Lung (tissue), 12 donors: ENCODE results near the gene TDRKH. TPM values are rescaled to one million over a fixed set of nuclear protein-coding genes. Genes with fewer than 3 reads are reported as not detected.

Source experiments
- ATAC-seq: fragments of 200-7000 bp; cut with Tn5 transposase; one replicate; pipeline ENCODE4 v1.9.1; 2020; ENCODE audit warnings: moderate number of reproducible peaks; ENCODE audit not compliant: insufficient read depth, low FRiP score
- DNase-seq, 3 donors: peaks; one replicate each; pipeline ENCODE4 v3.0.0-alpha.2; 2013 to 2017
- H3K27ac ChIP-seq, 2 donors: one replicate each; pipeline ENCODE4 v1.5.1; 2013; ENCODE audit warnings: mild to moderate bottlenecking in 2 of 2, moderate library complexity in 2 of 2, control low read depth in 1 of 2, inconsistent platforms in 1 of 2, low read depth in 1 of 2, low read length in 1 of 2
- H3K27me3 ChIP-seq, 3 donors: one replicate each; pipeline ENCODE4 v1.5.1; 2013; ENCODE audit warnings: low read length in 2 of 3; ENCODE audit not compliant: control insufficient read depth in 3 of 3, insufficient read depth in 3 of 3
- H3K36me3 ChIP-seq, 4 donors: one replicate each; pipeline ENCODE4 v1.5.1; 2013; ENCODE audit warnings: low read length in 4 of 4, mild to moderate bottlenecking in 1 of 4, moderate library complexity in 1 of 4; ENCODE audit not compliant: control insufficient read depth in 4 of 4, insufficient read depth in 4 of 4
- H3K4me1 ChIP-seq, 5 donors: one replicate each; pipeline ENCODE4 v1.5.1; 2013; ENCODE audit warnings: low read length in 5 of 5, mild to moderate bottlenecking in 2 of 5, moderate library complexity in 1 of 5; ENCODE audit not compliant: control insufficient read depth in 5 of 5, insufficient read depth in 5 of 5
- H3K4me3 ChIP-seq: one replicate; pipeline ENCODE4 v1.5.1; 2013; ENCODE audit warnings: mild to moderate bottlenecking, control low read depth, moderate library complexity
- H3K9ac ChIP-seq, 2 donors: one replicate each; pipeline ENCODE4 v1.5.1; 2013; ENCODE audit warnings: low read length in 2 of 2, control low read depth in 1 of 2; ENCODE audit not compliant: insufficient read depth in 1 of 2
- H3K9me3 ChIP-seq, 4 donors: one replicate each; pipeline ENCODE4 v1.5.1; 2013; ENCODE audit warnings: low read length in 3 of 4, mild to moderate bottlenecking in 1 of 4, moderate library complexity in 1 of 4; ENCODE audit not compliant: control insufficient read depth in 4 of 4, insufficient read depth in 3 of 4
- CTCF ChIP-seq: IDR thresholded peaks from 2 replicates; pipeline ENCODE4 v1.5.1; 2012; ENCODE audit warnings: mild to moderate bottlenecking; ENCODE audit errors: control extremely low read depth, extremely low read depth
- WGBS, 2 donors: extraction: QIAGEN DNeasy Blood & Tissue Kit; methylation state at CpG; one replicate each; pipeline ENCODE4 v1.1.7; 2013; 5-methylcytosine and 5-hydroxymethylcytosine counted together
- polyA plus RNA-seq, 2 donors: library from polyadenylated mRNA; stranded (reverse); fragments of 200-250 nt; gene quantifications; one replicate each; pipeline ENCODE4 v1.2.1, GENCODE V29; 2013
- total RNA-seq, 2 donors: library from RNA; depleted of rRNA in 1 of 2; stranded (reverse); fragments of >200 nt in 1 of 2; gene quantifications; one replicate each; pipeline ENCODE4 v1.2.1, GENCODE V29; 2014 to 2021
- donor health status: control.
- donor health status: control.
- donor health status: Bipolar disorder and iron deficiency.
- donor health status: healthy.
- donor health status: DM: yes; HTN: yes; CAD: no.

Gene TDRKH
- total and polyA plus RNA-seq, 4 donors: 5.6 to 18.1 (median 8.8) TPM

- H3K9ac ChIP-seq: no peak overlapping the region
Measured at GRCh38 chr1:151838222-151839081, 48.2 kb upstream of the TDRKH start.

GRCh38 chr1:151837884-151838221 lies 47.6 kb upstream of the TDRKH start:
- DNase-seq (no peak), ATAC-seq (no peak)
- no peak for TF ChIP-seq CTCF
- H3K36me3 ChIP-seq: no peaks in the 10 kb centered on the region
- peaks cover 0 to 22% (median 7%) of the 10 kb centered on the region in 5 donors for H3K4me1 ChIP-seq
- no peak overlapping the region for H3K4me3 ChIP-seq
- H3K27ac ChIP-seq: no peak overlapping the region
- 12 to 17% methylated on average over 26 of the region's 26 CpGs for WGBS, 2 donors
- peaks cover 0 to 38% (median 35%) of the 10 kb centered on the region in 3 donors for H3K27me3 ChIP-seq
- no peak overlapping the region for H3K9ac ChIP-seq
- no peaks in the 10 kb centered on the region for H3K9me3 ChIP-seq

More at GRCh38 chr1:151838222-151839081, 48.2 kb upstream of the TDRKH start:
- DNase-seq (peak in 1 of 3 donors; percentile 26), ATAC-seq (no peak)
- no peaks in the 10 kb centered on the region for H3K36me3 ChIP-seq
- H3K27ac ChIP-seq: peak overlapping the region in 1 of 2 donors; percentile 4
- 5 to 15% methylated on average over 67 to 117 of the region's 117 CpGs for WGBS, 2 donors
- no peaks in the 10 kb centered on the region for H3K9me3 ChIP-seq
- no peak for TF ChIP-seq CTCF
- H3K4me3 ChIP-seq: no peak overlapping the region
- peaks cover 0 to 38% (median 35%) of the 10 kb centered on the region in 3 donors for H3K27me3 ChIP-seq
- peaks cover 0 to 20% (median 7%) of the 10 kb centered on the region in 5 donors for H3K4me1 ChIP-seq

GRCh38 chr1:151837197-151837596 lies 46.9 kb upstream of the TDRKH start:
- Histone ChIP-seq H3K9me3 (no peaks in the 10 kb centered on the region), H3K36me3 (no peaks in the 10 kb centered on the region), H3K4me3 (no peak overlapping the region), H3K27ac (peak overlapping the region in 1 of 2 donors; percentile 12), H3K9ac (no peak overlapping the region), H3K4me1 (peaks cover 0 to 29% (median 7%) of the 10 kb centered on the region in 5 donors), H3K27me3 (peaks cover 0 to 38% (median 35%) of the 10 kb centered on the region in 3 donors)
- DNase-seq (no peak), ATAC-seq (no peak)
- 22 to 42% methylated on average over 3 of the region's 3 CpGs for WGBS, 2 donors
- no peak for TF ChIP-seq CTCF
